Urothelium cell line (cell line): Measurements from ENCODE around the gene RNF19B.
"Not testable (repeated sequence)": the region's sequence is repeated elsewhere in the genome, so short reads cannot be mapped to it uniquely, and the experiment has no call there.

Source experiments
- DNase-seq: peaks from one replicate; pipeline ENCODE4 v3.0.0; 2011; ENCODE audit warnings: low spot score, mixed read lengths
- FAIRE-seq: peaks from 2 replicates; lab custom pipeline; 2011; peaks lifted over from hg19 to GRCh38; lab: Jason Lieb, UNC

Gene RNF19B

GRCh38 chr1:32993324-32993636, 28.7 kb upstream of the RNF19B start:
- FAIRE-seq, DNase-seq: not testable (repeated sequence)

- DNase-seq: peak; percentile 94
- no peak for FAIRE-seq
These were observed 28.1 kb upstream of the RNF19B start for GRCh38 chr1:32992489-32993323.

GRCh38 chr1:32991819-32992488, 27.3 kb upstream of the RNF19B start:
- FAIRE-seq (no peak), DNase-seq (no peak)

- FAIRE-seq (no peak), DNase-seq (peak; percentile 14)
These were observed 26.8 kb upstream of the RNF19B start for GRCh38 chr1:32991386-32991785.

- FAIRE-seq (peak; percentile 5), DNase-seq (no peak)
These were observed 26.3 kb upstream of the RNF19B start for GRCh38 chr1:32990887-32991286.

GRCh38 chr1:32989160-32990050, 24.8 kb upstream of the RNF19B start:
- FAIRE-seq: no peak
- DNase-seq: peak; percentile 80

GRCh38 chr1:32988665-32989064, 24.1 kb upstream of the RNF19B start:
- FAIRE-seq: peak; percentile 32
- DNase-seq: no peak

GRCh38 chr1:32985226-32985625, 20.6 kb upstream of the RNF19B start:
- DNase-seq (no peak), FAIRE-seq (no peak)

- FAIRE-seq: no peak
These were observed 20.0 kb upstream of the RNF19B start for GRCh38 chr1:32984455-32985171.

GRCh38 chr1:32984090-32984454, 19.5 kb upstream of the RNF19B start:
- DNase-seq (no peak), FAIRE-seq (no peak)

More at GRCh38 chr1:32984455-32985171, 20.0 kb upstream of the RNF19B start:
- no peak for DNase-seq

GRCh38 chr1:32983020-32983419, 18.4 kb upstream of the RNF19B start:
- FAIRE-seq (no peak), DNase-seq (no peak)

- DNase-seq: peak; percentile 51
- no peak for FAIRE-seq
These were observed 16.6 kb upstream of the RNF19B start for GRCh38 chr1:32981003-32981901.

- DNase-seq: no peak
- no peak for FAIRE-seq
These were observed 15.5 kb upstream of the RNF19B start for GRCh38 chr1:32980080-32980479.

- DNase-seq (no peak), FAIRE-seq (no peak)
These were observed 14.2 kb upstream of the RNF19B start for GRCh38 chr1:32978854-32979253.

GRCh38 chr1:32977546-32978087, 13.0 kb upstream of the RNF19B start:
- FAIRE-seq (no peak), DNase-seq (no peak)

- DNase-seq, FAIRE-seq: not testable (repeated sequence)
These were observed 10.4 kb upstream of the RNF19B start for GRCh38 chr1:32975055-32975454.

- not testable (repeated sequence) for DNase-seq, FAIRE-seq
These were observed 8.8 kb upstream of the RNF19B start for GRCh38 chr1:32973458-32973857.

- DNase-seq (no peak), FAIRE-seq (no peak)
These were observed 8.3 kb upstream of the RNF19B start for GRCh38 chr1:32972814-32973428.

GRCh38 chr1:32971576-32971975, 7.0 kb upstream of the RNF19B start:
- no peak for DNase-seq
- FAIRE-seq: no peak
